Lower leg skin (tissue), 3 donors: ENCODE data around the gene TBCEL.

ENCODE experiments used
- CTCF ChIP-seq, 3 donors: fragments of 450-650 bp; IDR thresholded peaks; one replicate each; pipeline ENCODE4 v1.5.1; 2016; ENCODE audit warnings: antibody characterized with exemption in 3 of 3, mild to moderate bottlenecking in 3 of 3, moderate library complexity in 2 of 3
- POLR2A ChIP-seq, 2 donors: fragments of 450-650 bp; IDR thresholded peaks; one replicate each; pipeline ENCODE4 v1.6.1; 2016 to 2017; ENCODE audit warnings: antibody characterized with exemption in 2 of 2, mild to moderate bottlenecking in 1 of 2, moderate library complexity in 1 of 2

GRCh38 chr11:121012091-121012490 is 11.8 kb upstream of the TBCEL start:
- TF ChIP-seq CTCF (IDR thresholded peaks at IDR 0.05) (no peak), POLR2A (IDR thresholded peaks at IDR 0.05) (no peak)
